ENCODE measurements around the gene MRPL3. TPM values are rescaled to one million over a fixed set of nuclear protein-coding genes. Genes with fewer than 3 reads are reported as not detected.

MRPL3 gene
- total RNA-seq, 3 donors from 2014 or later, result 79.0 to 108 (median 95.1) TPM

- Histone ChIP-seq H3K27ac (no peak overlapping the region), H3K27me3 (no peaks in the 10 kb centered on the region), H3K9me3 (no peaks in the 10 kb centered on the region), H3K4me1 (no peaks in the 10 kb centered on the region), H3K36me3 (no peaks in the 10 kb centered on the region), H3K4me3 (no peak overlapping the region)
- intact Hi-C loops (cut with DNase I; ENCODE audit: low total_unique reads), result no loop called here
- no peak for DNase-seq (ENCODE audit: low spot score in 2 of 2)
- TF ChIP-seq CTCF (IDR thresholded peaks at IDR 0.05) (no peak), POLR2A (IDR thresholded peaks at IDR 0.05) (no peak), POLR2AphosphoS5 (IDR thresholded peaks at IDR 0.05) (no peak)
Measured at GRCh38 chr3:131474115-131474514, 28.7 kb downstream of the MRPL3 start.

GRCh38 chr3:131470377-131470776, 32.4 kb downstream of the MRPL3 start:
- intact Hi-C loops (cut with DNase I; ENCODE audit: low total_unique reads), result no loop called here
- Histone ChIP-seq H3K4me1 (no peaks in the 10 kb centered on the region), H3K4me3 (no peak overlapping the region), H3K9me3 (no peaks in the 10 kb centered on the region), H3K27me3 (no peaks in the 10 kb centered on the region), H3K36me3 (no peaks in the 10 kb centered on the region), H3K27ac (no peak overlapping the region)
- TF ChIP-seq POLR2AphosphoS5 (IDR thresholded peaks at IDR 0.05), result no peak
- TF ChIP-seq CTCF (IDR thresholded peaks at IDR 0.05), result no peak
- no peak for TF ChIP-seq POLR2A (IDR thresholded peaks at IDR 0.05)
- no peak for DNase-seq (ENCODE audit: low spot score in 2 of 2)

- Histone ChIP-seq H3K27me3 (no peaks in the 10 kb centered on the region), H3K4me1 (no peaks in the 10 kb centered on the region), H3K36me3 (no peaks in the 10 kb centered on the region), H3K4me3 (no peak overlapping the region), H3K9me3 (no peaks in the 10 kb centered on the region), H3K27ac (no peak overlapping the region)
- no peak for DNase-seq (ENCODE audit: low spot score in 2 of 2)
- intact Hi-C loops (cut with DNase I; ENCODE audit: low total_unique reads), result no loop called here
- TF ChIP-seq POLR2A (IDR thresholded peaks at IDR 0.05) (no peak), CTCF (IDR thresholded peaks at IDR 0.05) (no peak), POLR2AphosphoS5 (IDR thresholded peaks at IDR 0.05) (no peak)
Measured at GRCh38 chr3:131458653-131459052, 44.1 kb downstream of the MRPL3 start.

- Histone ChIP-seq H3K27ac (no peak overlapping the region), H3K4me3 (no peak overlapping the region), H3K9me3 (no peaks in the 10 kb centered on the region), H3K4me1 (no peaks in the 10 kb centered on the region), H3K27me3 (no peaks in the 10 kb centered on the region), H3K36me3 (no peaks in the 10 kb centered on the region)
- TF ChIP-seq POLR2AphosphoS5 (IDR thresholded peaks at IDR 0.05) (no peak), CTCF (IDR thresholded peaks at IDR 0.05) (no peak), POLR2A (IDR thresholded peaks at IDR 0.05) (no peak)
- no peak for DNase-seq (ENCODE audit: low spot score in 2 of 2)
- intact Hi-C loops (cut with DNase I; ENCODE audit: low total_unique reads), result no loop called here
Measured at GRCh38 chr3:131457220-131457619, 45.6 kb downstream of the MRPL3 start.

GRCh38 chr3:131454501-131454900, 48.3 kb downstream of the MRPL3 start:
- TF ChIP-seq CTCF (IDR thresholded peaks at IDR 0.05) (no peak), POLR2A (IDR thresholded peaks at IDR 0.05) (no peak), POLR2AphosphoS5 (IDR thresholded peaks at IDR 0.05) (no peak)
- Histone ChIP-seq H3K36me3 (no peaks in the 10 kb centered on the region), H3K4me3 (no peak overlapping the region), H3K27me3 (no peaks in the 10 kb centered on the region), H3K27ac (no peak overlapping the region), H3K4me1 (no peaks in the 10 kb centered on the region), H3K9me3 (no peaks in the 10 kb centered on the region)
- DNase-seq (ENCODE audit: low spot score in 2 of 2), result no peak
- intact Hi-C loops (cut with DNase I; ENCODE audit: low total_unique reads), result no loop called here
